Suppressor macrophage (primary cell): Measurements from ENCODE around the gene OARD1.
"Not testable (repeated sequence)": the region's sequence is repeated elsewhere in the genome, so short reads cannot be mapped to it uniquely, and the experiment has no call there.

ENCODE experiments used
- DNase-seq, 4 experiments: peaks; one replicate each; pipeline ENCODE4 v3.0.0-alpha.2; 2020 to 2022

OARD1 gene

DNA sequence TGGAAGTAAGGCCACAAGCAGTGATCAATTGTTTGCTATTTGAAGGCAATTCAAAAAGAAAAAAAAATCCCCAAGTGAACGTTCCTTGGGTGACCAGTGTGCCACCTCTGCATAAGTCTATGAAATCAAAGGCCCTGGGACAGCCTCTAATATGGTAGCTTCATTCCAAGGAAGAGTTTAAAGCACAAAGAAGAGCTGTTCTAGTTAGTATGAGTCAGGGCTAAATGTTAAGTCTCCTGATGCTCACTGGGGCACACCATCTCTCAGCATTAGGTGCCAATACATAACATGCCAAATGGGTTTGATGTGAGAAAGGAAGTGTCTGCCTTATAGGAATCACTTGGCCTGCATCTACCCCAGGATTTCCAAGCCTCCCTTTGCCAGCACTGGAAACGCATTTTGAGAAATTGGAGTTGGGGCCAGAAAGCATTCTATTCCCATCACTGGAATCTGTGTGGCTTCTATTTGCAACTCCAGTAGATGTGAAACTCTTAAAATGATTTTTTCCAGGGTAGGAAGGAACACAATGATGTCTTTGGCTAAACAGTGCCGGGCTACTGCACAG lies 46.1 kb downstream of the OARD1 start:
- no peak for DNase-seq

DNA sequence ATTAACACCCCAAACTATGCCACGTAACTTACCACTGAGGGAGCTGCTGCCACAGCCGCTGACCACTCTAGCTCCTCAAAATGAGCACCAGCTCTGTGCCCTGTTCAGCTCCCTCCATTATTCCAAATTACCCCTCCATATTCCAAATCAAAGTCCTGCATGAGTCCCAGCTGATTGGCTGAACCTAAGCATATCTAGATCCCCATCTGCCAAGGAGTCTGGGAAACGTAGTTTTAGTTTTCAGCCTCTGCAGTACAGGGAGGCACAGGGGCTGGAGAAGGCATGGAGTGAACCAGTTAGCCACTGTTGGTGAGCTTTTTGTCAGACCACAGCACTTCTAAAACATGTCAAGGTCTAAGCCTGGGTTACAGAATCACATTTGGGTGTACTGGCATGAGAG lies 49.0 kb downstream of the OARD1 start:
- DNase-seq, result no peak

DNA sequence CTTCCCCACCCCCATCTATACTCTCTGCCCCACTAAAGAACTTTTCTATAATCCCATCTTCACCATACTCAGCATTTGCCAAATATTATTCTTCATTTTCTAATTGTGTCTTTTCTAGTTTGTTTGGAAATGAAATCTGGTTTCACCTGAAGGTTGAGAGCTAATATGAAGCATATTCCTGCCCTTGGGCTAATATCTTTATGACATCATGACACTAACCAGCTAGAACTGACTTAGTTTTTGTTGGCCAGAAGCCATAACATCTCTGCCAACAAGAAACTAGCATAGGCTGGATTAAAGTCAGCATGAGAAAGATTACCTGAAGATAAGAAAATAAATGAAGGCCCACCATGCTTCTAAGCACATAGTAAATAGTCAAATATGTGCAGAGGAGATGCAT lies 49.9 kb downstream of the OARD1 start:
- no peak for DNase-seq

DNA sequence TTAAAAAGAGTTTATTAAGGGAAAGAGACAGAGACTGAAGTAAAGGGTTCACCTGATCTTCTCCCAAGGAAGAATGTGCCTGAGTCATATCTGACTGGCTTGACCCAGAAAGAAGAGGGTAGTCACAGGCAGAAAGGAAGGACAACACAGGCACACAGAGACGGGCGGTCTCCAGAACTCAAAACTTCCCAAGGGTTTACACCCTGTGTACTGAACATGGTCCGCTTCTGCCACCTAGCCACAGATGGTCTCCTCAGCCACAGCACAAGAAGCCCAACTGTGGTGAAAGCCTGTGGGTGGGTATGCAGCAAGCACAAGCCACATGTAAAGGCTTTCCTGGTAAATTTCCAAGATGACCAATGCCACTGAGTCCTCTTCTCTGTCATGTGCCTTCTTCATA lies 50.3 kb downstream of the OARD1 start:
- no peak for DNase-seq

DNA sequence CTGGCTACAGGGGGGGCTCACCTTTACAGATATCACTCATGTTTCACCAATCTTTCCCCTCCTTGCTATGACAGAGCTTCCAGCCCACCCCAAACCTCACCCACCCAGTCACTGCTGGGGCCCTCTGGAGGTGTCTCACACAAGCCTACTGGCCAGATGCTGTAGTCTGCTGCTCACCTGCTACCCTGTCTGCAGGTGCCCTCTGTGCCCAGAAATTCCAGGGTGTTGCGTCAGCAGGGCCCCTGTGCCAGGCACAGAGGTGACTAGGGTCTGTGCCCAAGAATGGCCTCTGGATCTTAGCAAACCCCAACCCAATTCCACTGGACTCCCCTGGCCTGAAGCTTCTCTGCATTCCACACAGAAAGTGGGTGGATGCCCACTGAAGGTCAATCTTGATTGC lies 54.5 kb downstream of the OARD1 start:
- no peak for DNase-seq

DNA sequence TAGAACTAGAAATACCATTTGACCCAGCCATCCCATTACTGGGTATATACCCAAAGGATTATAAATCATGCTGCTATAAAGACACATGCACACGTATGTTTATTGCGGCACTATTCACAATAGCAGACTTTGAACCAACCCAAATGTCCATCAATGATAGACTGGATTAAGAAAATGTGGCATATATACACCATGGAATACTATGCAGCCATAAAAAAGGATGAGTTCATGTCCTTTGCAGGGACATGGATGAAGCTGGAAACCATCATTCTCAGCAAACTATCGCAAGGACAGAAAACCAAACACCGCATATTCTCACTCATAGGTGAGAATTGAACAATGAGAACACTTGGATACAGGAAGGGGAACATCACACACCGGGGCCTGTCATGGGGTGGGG lies 56.3 kb downstream of the OARD1 start:
- not testable (repeated sequence) for DNase-seq

DNA sequence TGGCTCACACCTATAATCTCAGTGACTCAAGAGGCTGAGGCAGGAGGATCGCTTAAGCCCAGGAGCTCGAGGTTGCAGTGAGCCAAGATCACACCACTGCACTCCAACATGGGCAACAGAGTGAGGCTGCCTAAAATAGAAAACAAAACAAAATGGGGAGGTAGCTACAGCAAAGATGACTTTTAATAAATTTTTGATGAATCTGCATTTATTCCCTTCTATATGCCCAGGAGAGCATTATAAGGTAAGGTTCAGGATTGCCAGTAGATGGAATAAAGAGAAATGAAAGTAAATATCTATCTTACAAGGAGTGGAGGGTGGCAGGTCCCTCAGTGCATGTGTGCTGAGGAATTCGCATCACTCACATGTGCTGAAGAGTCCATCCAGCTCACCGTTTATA lies 57.4 kb downstream of the OARD1 start:
- no peak for DNase-seq
